Measurements from ENCODE around the gene PTPN13.

GRCh38 chr4:86675548-86675947 is 81.4 kb downstream of the PTPN13 start:
- TF ChIP-seq CTCF (IDR thresholded peaks at IDR 0.05) (no peak), EP300 (IDR thresholded peaks at IDR 0.05) (no peak)
